ENCODE results near the gene DZIP1L. TPM values are rescaled to one million over a fixed set of nuclear protein-coding genes. Genes with fewer than 3 reads are reported as not detected.

Gene DZIP1L
- total RNA-seq, 1 donor from 2014 or later, result 3.3 TPM

GRCh38 chr3:138084196-138084595, 31.2 kb downstream of the DZIP1L start:
- DNase-seq, result no peak
- Mint-ChIP-seq H3K27ac (ENCODE audit: unreplicated experiment) (no peak overlapping the region), H3K4me3 (ENCODE audit: unreplicated experiment) (no peak overlapping the region), H3K36me3 (ENCODE audit: unreplicated experiment) (peaks cover 5% of the 10 kb centered on the region), H3K4me1 (ENCODE audit: low read depth, unreplicated experiment) (no peaks in the 10 kb centered on the region), H3K27me3 (ENCODE audit: unreplicated experiment) (no peaks in the 10 kb centered on the region), H3K9me3 (ENCODE audit: unreplicated experiment) (no peaks in the 10 kb centered on the region)
- TF ChIP-seq CTCF (IDR thresholded peaks at IDR 0.05; ENCODE audit: partially characterized antibody, unreplicated experiment), result no peak

- no peak for DNase-seq
- no peaks in the 10 kb centered on the region for H3K4me1 Mint-ChIP-seq (ENCODE audit: low read depth, unreplicated experiment)
- H3K36me3 Mint-ChIP-seq (ENCODE audit: unreplicated experiment), result peaks cover 5% of the 10 kb centered on the region
- no peaks in the 10 kb centered on the region for H3K9me3 Mint-ChIP-seq (ENCODE audit: unreplicated experiment)
- no peaks in the 10 kb centered on the region for H3K27me3 Mint-ChIP-seq (ENCODE audit: unreplicated experiment)
- TF ChIP-seq CTCF (IDR thresholded peaks at IDR 0.05; ENCODE audit: partially characterized antibody, unreplicated experiment), result no peak
- H3K4me3 Mint-ChIP-seq (ENCODE audit: unreplicated experiment), result no peak overlapping the region
- H3K27ac Mint-ChIP-seq (ENCODE audit: unreplicated experiment), result no peak overlapping the region
Observed at GRCh38 chr3:138082992-138083386, 32.4 kb downstream of the DZIP1L start.

- DNase-seq, result no peak
- Mint-ChIP-seq H3K36me3 (ENCODE audit: unreplicated experiment) (peaks cover 5% of the 10 kb centered on the region), H3K4me1 (ENCODE audit: low read depth, unreplicated experiment) (no peaks in the 10 kb centered on the region), H3K4me3 (ENCODE audit: unreplicated experiment) (no peak overlapping the region), H3K27me3 (ENCODE audit: unreplicated experiment) (no peaks in the 10 kb centered on the region), H3K27ac (ENCODE audit: unreplicated experiment) (no peak overlapping the region), H3K9me3 (ENCODE audit: unreplicated experiment) (no peaks in the 10 kb centered on the region)
- no peak for TF ChIP-seq CTCF (IDR thresholded peaks at IDR 0.05; ENCODE audit: partially characterized antibody, unreplicated experiment)
Observed at GRCh38 chr3:138082085-138082991, 33.1 kb downstream of the DZIP1L start.

- no peak for TF ChIP-seq CTCF (IDR thresholded peaks at IDR 0.05; ENCODE audit: partially characterized antibody, unreplicated experiment)
- Mint-ChIP-seq H3K9me3 (ENCODE audit: unreplicated experiment) (no peaks in the 10 kb centered on the region), H3K27me3 (ENCODE audit: unreplicated experiment) (no peaks in the 10 kb centered on the region), H3K36me3 (ENCODE audit: unreplicated experiment) (peaks cover 5% of the 10 kb centered on the region), H3K27ac (ENCODE audit: unreplicated experiment) (no peak overlapping the region), H3K4me3 (ENCODE audit: unreplicated experiment) (no peak overlapping the region), H3K4me1 (ENCODE audit: low read depth, unreplicated experiment) (no peaks in the 10 kb centered on the region)
- no peak for DNase-seq
Observed at GRCh38 chr3:138081371-138082084, 33.9 kb downstream of the DZIP1L start.

DNA sequence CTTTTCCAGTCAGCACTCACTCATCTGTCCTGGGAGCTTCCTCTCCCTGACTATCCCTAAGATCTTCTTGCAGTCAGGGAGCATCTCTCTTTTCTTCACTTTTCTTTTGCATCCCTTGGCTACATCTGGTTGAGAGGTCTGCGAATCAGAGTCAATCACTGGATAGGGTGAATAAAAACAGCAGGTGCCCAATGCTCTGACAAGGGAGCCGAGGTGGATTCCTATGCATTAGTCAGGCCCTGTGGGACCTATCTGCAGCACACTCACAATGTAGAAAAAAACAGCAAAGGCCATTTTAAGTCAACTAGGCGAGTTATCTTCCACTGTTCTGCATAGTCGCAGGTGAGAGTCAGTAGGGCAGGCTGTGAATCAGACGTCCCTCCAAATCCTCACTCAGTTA, 35.5 kb downstream of the DZIP1L start:
- peaks cover 5% of the 10 kb centered on the region for H3K36me3 Mint-ChIP-seq (ENCODE audit: unreplicated experiment)
- H3K4me1 Mint-ChIP-seq (ENCODE audit: low read depth, unreplicated experiment), result no peaks in the 10 kb centered on the region
- no peak for TF ChIP-seq CTCF (IDR thresholded peaks at IDR 0.05; ENCODE audit: partially characterized antibody, unreplicated experiment)
- no peaks in the 10 kb centered on the region for H3K27me3 Mint-ChIP-seq (ENCODE audit: unreplicated experiment)
- H3K27ac Mint-ChIP-seq (ENCODE audit: unreplicated experiment), result no peak overlapping the region
- no peak for DNase-seq
- no peaks in the 10 kb centered on the region for H3K9me3 Mint-ChIP-seq (ENCODE audit: unreplicated experiment)
- H3K4me3 Mint-ChIP-seq (ENCODE audit: unreplicated experiment), result no peak overlapping the region

All from glutamatergic neuron (in vitro differentiated cells).